ENCODE results near the gene PRKAA1.

The PRKAA1 gene

DNA sequence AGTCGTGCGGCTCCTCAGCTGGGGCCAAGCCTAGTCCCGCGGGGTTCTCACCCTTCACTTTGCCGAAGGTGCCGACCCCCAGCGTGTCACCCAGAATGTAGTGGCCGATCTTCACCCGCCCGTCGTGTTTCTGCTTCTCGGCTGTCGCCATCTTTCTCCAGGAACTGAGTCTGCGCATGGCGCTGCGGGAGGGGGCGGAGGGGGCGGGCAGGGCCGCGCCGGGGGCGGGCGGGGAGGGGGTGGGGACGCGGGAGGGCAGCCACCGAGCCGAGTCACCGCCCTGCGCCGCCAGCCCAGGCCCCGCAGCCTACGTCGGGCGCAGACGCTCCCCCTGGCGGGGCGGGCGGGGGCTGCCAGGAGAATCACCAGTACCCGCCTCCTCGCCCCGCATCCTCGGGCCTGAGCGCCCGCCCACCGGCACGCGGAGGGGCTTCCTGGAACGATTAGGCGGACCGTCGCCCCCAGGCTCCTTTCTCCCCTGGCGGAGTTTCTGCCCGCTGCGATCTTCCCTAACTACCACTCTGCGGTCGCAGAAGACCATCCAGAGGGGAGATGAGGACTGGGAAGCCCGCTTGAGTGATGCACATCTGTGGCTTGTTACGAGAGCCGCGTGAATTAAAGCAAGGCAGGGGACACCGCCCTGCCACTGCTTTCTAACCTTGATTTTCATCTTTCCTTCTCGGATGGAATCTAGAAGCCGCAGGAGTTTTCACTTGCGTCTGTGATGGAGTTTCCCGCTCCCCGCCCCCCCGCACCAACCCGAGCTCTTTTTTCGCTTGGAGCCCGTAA, at the start of gene PRKAA1:
TSS of gene PRKAA1 (minus strand) at position 363 of the 789 bp plus-strand sequence. CDS start at position 178, 185 bp downstream.
- peak; percentile 93 for DNase-seq

DNA sequence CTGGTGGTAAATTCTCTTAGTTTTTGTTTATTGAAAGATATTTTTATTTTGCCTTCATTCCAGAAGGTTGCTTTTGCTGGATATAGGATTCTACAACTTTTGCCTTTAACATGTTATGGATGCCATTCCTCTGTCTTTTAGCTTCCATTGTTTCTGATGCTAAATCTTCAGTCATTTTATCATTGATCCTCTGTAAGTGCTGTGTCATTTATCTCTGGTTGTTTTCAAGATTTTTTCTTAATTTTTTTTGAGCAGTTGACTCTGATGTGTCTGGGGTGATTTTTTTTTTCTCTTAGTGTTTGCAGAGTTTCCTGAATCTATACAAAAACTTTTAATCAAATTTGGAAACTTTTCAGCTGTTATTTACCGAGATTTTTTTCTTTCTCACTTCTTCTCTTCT, 49.4 kb upstream of the PRKAA1 start:
- no peak for DNase-seq

- no peak for DNase-seq
Observed at GRCh38 chr5:40846371-40846770, 48.2 kb upstream of the PRKAA1 start.

GRCh38 chr5:40844565-40844964, 46.4 kb upstream of the PRKAA1 start:
- no peak for DNase-seq

DNA sequence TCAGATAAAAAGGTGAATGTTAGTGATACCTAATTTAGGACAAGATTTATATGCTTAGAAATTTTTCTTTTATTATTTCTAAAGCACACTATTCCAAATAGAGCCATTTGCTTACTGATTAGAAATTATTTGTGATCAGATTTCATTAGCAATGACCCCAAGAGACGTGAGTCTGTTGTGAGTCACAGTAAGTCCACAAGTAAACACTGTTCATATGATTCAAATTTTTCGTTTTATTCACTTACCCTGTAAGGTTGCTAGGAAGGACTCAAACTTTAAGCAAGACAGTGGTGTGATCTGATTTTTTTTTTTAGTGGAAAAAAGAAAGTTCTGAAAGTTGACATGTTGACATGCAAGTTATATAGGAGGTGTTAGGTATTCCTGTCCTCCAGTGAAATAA, 44.2 kb upstream of the PRKAA1 start:
- no peak for DNase-seq

- no peak for DNase-seq
Observed at GRCh38 chr5:40841068-40841805, 43.1 kb upstream of the PRKAA1 start, which contains the start of gene CARD6. CARD6 (plus strand) TSS chr5:40841367; CDS start chr5:40841383, 16 bp downstream.

- no peak for DNase-seq
Observed at GRCh38 chr5:40838086-40838485, 39.9 kb upstream of the PRKAA1 start.

GRCh38 chr5:40834849-40835787, 36.9 kb upstream of the PRKAA1 start, which contains the start of gene RPL37:
RPL37 (minus strand) TSS chr5:40835222; CDS start chr5:40835185, 37 bp downstream.
- DNase-seq = peak; percentile 97

GRCh38 chr5:40834391-40834848, 36.2 kb upstream of the PRKAA1 start:
- DNase-seq = no peak

GRCh38 chr5:40833712-40834229, 35.6 kb upstream of the PRKAA1 start:
- no peak for DNase-seq

DNA sequence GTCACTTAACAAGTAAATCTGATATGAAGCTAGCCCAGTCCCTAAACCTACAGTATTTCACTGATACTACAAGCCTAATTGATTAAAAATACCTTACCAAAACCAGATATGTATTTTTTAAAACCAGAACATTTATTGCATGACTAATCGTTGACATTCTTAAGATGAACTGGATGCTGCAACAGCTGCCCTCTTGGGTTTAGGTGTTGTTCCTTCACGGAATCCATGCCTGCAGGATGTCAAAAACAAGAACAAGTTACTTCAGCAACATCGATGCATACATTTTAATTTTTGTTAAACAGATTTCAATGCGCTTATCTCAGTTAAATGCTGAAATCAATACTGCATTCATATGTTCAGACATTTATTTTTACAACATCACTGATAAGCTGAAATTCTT, 34.2 kb upstream of the PRKAA1 start:
- no peak for DNase-seq

DNA sequence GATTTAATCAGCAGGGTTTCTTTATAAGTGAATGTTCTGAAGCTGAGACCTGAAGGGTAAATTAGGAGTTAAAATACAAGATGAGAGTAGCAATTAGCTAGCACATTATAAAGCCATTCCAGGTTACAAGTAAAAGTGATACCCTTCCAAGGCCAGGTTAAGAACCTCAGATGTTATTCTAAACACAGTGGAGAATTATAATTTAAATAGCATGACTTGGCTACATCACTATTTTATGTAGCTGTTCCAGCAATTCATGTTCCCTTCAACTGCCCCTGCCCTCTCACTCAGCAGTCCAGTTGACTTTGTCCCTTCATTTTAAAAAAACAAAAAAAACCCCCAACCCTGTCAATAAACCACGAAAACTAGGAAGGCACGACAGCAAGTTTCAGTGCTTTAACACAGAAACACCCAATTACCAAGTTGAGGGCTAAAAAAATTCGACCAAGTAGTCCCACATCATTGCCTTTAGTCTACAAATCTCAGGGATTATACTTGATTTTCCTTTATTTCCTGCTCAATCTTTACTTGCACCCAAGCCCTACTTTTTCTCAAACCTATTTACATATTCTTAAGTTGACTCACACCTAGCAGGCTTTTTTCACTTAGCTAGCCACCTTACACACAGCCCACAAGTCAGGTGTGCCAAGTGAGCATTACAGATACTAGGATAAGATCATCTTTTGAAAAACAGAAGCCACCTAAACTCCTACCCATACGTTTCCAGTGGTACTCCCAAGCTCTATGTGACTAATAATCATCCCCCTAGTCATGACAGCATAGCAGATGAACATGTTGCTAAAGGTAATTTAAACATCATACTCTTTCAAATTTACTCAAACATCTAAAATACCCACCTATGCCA, 33.4 kb upstream of the PRKAA1 start:
- DNase-seq = no peak

DNA sequence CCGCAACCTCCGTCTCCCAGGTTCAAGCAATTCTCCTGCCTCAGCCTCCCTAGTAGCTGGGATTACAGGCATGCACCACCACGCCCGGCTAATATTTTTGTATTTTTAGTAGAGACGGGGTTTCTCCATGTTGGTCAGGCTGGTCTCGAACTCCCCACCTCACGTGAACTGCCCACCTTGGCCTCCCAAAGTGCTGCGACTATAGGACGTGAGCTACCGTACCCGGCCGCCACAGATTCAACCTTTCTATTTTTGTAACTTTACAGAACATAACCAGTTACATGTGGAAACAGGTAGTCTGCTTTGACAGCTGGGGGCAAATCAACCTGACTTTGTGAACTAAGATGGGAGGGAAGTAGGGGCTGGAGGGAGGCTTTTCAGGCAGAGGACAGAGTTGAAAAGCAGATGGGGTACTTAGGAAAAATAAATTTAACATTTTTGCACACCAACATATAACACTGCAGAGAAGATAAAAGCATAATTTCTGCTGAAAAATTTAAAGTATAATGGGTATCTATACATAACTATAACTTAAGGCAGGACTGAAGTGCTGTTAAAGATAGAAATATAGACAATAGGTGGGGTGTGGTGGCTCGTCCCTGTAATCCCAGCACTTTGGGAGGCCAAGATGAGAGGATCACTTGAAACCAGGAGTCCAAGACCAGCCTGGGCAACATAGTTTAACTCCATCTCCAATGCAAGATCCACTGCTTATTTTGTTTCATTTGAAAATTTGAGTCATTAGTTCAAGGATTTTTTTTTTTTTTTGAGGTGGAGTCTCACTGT, 31.8 kb upstream of the PRKAA1 start:
- DNase-seq = no peak

GRCh38 chr5:40828690-40829661, 30.8 kb upstream of the PRKAA1 start:
- no peak for DNase-seq

- no peak for DNase-seq
Observed at GRCh38 chr5:40828021-40828631, 30.0 kb upstream of the PRKAA1 start.

DNA sequence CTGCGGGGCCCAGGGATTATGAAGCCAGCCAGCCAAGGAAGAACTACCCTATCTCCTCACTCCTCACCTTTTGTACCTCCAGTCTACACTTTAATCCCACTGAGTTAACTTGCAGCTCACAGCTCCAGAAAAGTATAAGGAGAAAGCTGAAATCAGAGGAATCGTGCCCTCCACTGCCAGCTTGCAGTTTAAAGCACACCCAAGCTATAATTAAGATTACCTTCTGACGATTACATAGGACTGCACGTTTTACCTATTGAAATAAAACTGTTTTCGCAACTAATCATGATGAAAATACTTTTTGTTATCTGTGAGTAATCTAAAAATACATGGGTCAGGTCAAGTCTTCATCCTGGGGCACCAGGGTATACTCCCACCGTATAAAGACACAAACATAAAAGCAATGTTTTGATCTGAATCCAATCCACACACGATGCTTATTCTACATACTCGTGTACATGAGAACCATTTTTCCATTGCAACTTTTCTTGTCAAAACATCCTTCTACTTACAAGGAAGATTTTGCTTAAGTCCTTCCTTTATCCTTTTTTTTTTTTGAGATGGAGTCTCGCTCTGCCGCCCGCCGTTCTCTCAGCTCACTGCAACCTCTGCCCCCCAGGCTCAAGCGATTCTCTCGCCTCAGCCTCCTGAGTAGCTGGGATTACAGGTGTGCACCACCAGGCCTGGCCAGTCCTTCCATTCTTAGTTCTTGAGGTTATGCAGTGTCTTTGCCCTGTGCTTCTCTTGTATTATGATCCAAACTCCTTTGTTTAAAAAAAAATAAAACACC, 29.2 kb upstream of the PRKAA1 start:
- no peak for DNase-seq

- no peak for DNase-seq
Observed at GRCh38 chr5:40826489-40827187, 28.5 kb upstream of the PRKAA1 start.
